ENCODE results near the gene AJUBA. TPM values are rescaled to one million over a fixed set of nuclear protein-coding genes. Genes with fewer than 3 reads are reported as not detected.

Gene AJUBA
- 1 to 10 TPM; 1.2 to 1.3 TPM for total RNA-seq

- Mint-ChIP-seq H3K4me3 (no peak within 1 kb of the TSS), H3K27me3 (peaks cover 24% of the 10 kb centered on the region)
- CTCF ChIA-PET = interaction anchor here (0.6 to 9.1 kb wide), 25 partner anchors 8 to 413 kb away, joined by 3 to 332 read pairs (median 4); partner anchors contain the start of genes CDH24, HAUS4 and PRMT5
Observed at GRCh38 chr14:22982477-22983245, at the start of gene AJUBA. TSS of gene AJUBA (minus strand) at chr14:22982551. CDS start at chr14:22982266, 285 bp downstream.

GRCh38 chr14:23030936-23031335 lies 48.6 kb upstream of the AJUBA start:
- DNase-seq = no peak
- Mint-ChIP-seq H3K4me3 (no peak overlapping the region), H3K27ac (no peak overlapping the region), H3K4me1 (peaks cover 53% of the 10 kb centered on the region), H3K9me3 (no peaks in the 10 kb centered on the region), H3K27me3 (no peaks in the 10 kb centered on the region), H3K36me3 (ENCODE audit: low read depth) (peaks cover 46% of the 10 kb centered on the region)
- ChIA-PET POLR2A (interaction anchor here (0.6 to 1.1 kb wide), 3 partner anchors 24 to 28 kb away, joined by 3 read pairs; partner anchors contain the start of gene CDH24), CTCF (interaction anchor here (0.9 to 1.8 kb wide), 5 partner anchors 24 to 44 kb away, joined by 3 to 8 read pairs (median 3); no protein-coding TSS in a partner anchor)

More at GRCh38 chr14:22982477-22983245, at the start of gene AJUBA:
- Mint-ChIP-seq H3K27ac (no peak within 1 kb of the TSS), H3K4me1 (peaks cover 10% of the 10 kb centered on the region), H3K36me3 (ENCODE audit: low read depth) (no peaks in the 10 kb centered on the region), H3K9me3 (no peaks in the 10 kb centered on the region)
- peak; percentile 77 for DNase-seq
- POLR2A ChIA-PET = interaction anchor here (0.9 to 4.6 kb wide), 14 partner anchors 10 to 412 kb away, joined by 3 to 23 read pairs (median 4); partner anchors contain the start of genes ACIN1, C14orf119, CDH24 and DAD1

GRCh38 chr14:23028799-23029198 lies 46.4 kb upstream of the AJUBA start:
- Mint-ChIP-seq H3K4me1 (peaks cover 51% of the 10 kb centered on the region), H3K4me3 (no peak overlapping the region), H3K9me3 (no peaks in the 10 kb centered on the region), H3K27ac (peak overlapping the region; percentile 44), H3K36me3 (ENCODE audit: low read depth) (peaks cover 64% of the 10 kb centered on the region), H3K27me3 (no peaks in the 10 kb centered on the region)
- ChIA-PET POLR2A (interaction anchor here (0.7 to 2.2 kb wide), 8 partner anchors 8 to 440 kb away, joined by 3 to 18 read pairs (median 3); partner anchors contain the start of genes CDH24, DAD1, HAUS4 and HOMEZ), CTCF (interaction anchor here (0.6 to 3.1 kb wide), 7 partner anchors 22 to 405 kb away, joined by 3 to 13 read pairs (median 4); partner anchors contain the start of gene CDH24)
- DNase-seq = peak; percentile 26

- Mint-ChIP-seq H3K27me3 (no peaks in the 10 kb centered on the region), H3K36me3 (ENCODE audit: low read depth) (peaks cover 43% of the 10 kb centered on the region), H3K9me3 (no peaks in the 10 kb centered on the region), H3K27ac (peak overlapping the region; percentile 52), H3K4me3 (no peak overlapping the region), H3K4me1 (peaks cover 38% of the 10 kb centered on the region)
- no peak for DNase-seq
- POLR2A ChIA-PET = interaction anchor here (1.0 to 2.0 kb wide), 2 partner anchors 9 to 19 kb away, joined by 5 to 14 read pairs; partner anchors contain the start of gene PSMB5
- CTCF ChIA-PET = interaction anchor here (1.2 to 2.7 kb wide), 4 partner anchors 15 to 95 kb away, joined by 4 to 12 read pairs (median 6); no protein-coding TSS in a partner anchor
Observed at GRCh38 chr14:23025151-23025814, 42.9 kb upstream of the AJUBA start.

GRCh38 chr14:23024612-23025075 lies 42.3 kb upstream of the AJUBA start:
- ChIA-PET POLR2A (interaction anchor here (0.9 to 2.0 kb wide), 4 partner anchors 9 to 42 kb away, joined by 3 to 14 read pairs (median 4); partner anchors contain the start of genes AJUBA and PSMB5), CTCF (interaction anchor here (1.2 to 2.7 kb wide), 6 partner anchors 14 to 95 kb away, joined by 4 to 12 read pairs (median 5); partner anchors contain the start of gene AJUBA)
- no peaks in the 10 kb centered on the region for H3K27me3 Mint-ChIP-seq
- H3K4me1 Mint-ChIP-seq = peaks cover 38% of the 10 kb centered on the region
- H3K36me3 Mint-ChIP-seq (ENCODE audit: low read depth) = peaks cover 43% of the 10 kb centered on the region
- no peaks in the 10 kb centered on the region for H3K9me3 Mint-ChIP-seq
- H3K27ac Mint-ChIP-seq = no peak overlapping the region
- H3K4me3 Mint-ChIP-seq = no peak overlapping the region
- DNase-seq = no peak

- POLR2A ChIA-PET = interaction anchor here (0.6 to 2.0 kb wide), 6 partner anchors 10 to 163 kb away, joined by 3 to 14 read pairs (median 3); partner anchors contain the start of genes AJUBA and PSMB5
- no peak overlapping the region for H3K4me3 Mint-ChIP-seq
- no peaks in the 10 kb centered on the region for H3K27me3 Mint-ChIP-seq
- H3K27ac Mint-ChIP-seq = no peak overlapping the region
- peaks cover 30% of the 10 kb centered on the region for H3K4me1 Mint-ChIP-seq
- peaks cover 36% of the 10 kb centered on the region for H3K36me3 Mint-ChIP-seq (ENCODE audit: low read depth)
- CTCF ChIA-PET = interaction anchor here (0.6 to 2.7 kb wide), 7 partner anchors 13 to 50 kb away, joined by 3 to 12 read pairs (median 5); partner anchors contain the start of gene AJUBA
- no peaks in the 10 kb centered on the region for H3K9me3 Mint-ChIP-seq
- no peak for DNase-seq
Observed at GRCh38 chr14:23023795-23024152, 41.4 kb upstream of the AJUBA start.

- Mint-ChIP-seq H3K27me3 (no peaks in the 10 kb centered on the region), H3K4me3 (no peak overlapping the region), H3K27ac (no peak overlapping the region), H3K9me3 (no peaks in the 10 kb centered on the region), H3K36me3 (ENCODE audit: low read depth) (peaks cover 33% of the 10 kb centered on the region), H3K4me1 (peaks cover 26% of the 10 kb centered on the region)
- ChIA-PET POLR2A (interaction anchor here (0.6 to 1.5 kb wide), 5 partner anchors 10 to 162 kb away, joined by 3 to 8 read pairs (median 3); partner anchors contain the start of genes AJUBA and HAUS4), CTCF (interaction anchor here (0.5 to 2.7 kb wide), 9 partner anchors 15 to 78 kb away, joined by 3 to 12 read pairs (median 5); partner anchors contain the start of gene AJUBA)
- no peak for DNase-seq
Observed at GRCh38 chr14:23023022-23023794, 40.9 kb upstream of the AJUBA start.

- ChIA-PET CTCF (interaction anchor here (1.2 to 2.1 kb wide), 3 partner anchors 15 to 36 kb away, joined by 3 to 5 read pairs (median 4); no protein-coding TSS in a partner anchor), POLR2A (interaction anchor here (0.8 to 1.6 kb wide), 3 partner anchors 11 to 65 kb away, joined by 3 to 4 read pairs (median 4); partner anchors contain the start of gene HAUS4)
- H3K9me3 Mint-ChIP-seq = no peaks in the 10 kb centered on the region
- H3K4me1 Mint-ChIP-seq = peaks cover 22% of the 10 kb centered on the region
- peaks cover 28% of the 10 kb centered on the region for H3K36me3 Mint-ChIP-seq (ENCODE audit: low read depth)
- no peak for DNase-seq
- no peak overlapping the region for H3K27ac Mint-ChIP-seq
- no peaks in the 10 kb centered on the region for H3K27me3 Mint-ChIP-seq
- H3K4me3 Mint-ChIP-seq = no peak overlapping the region
Observed at GRCh38 chr14:23021889-23022442, 39.6 kb upstream of the AJUBA start.

GRCh38 chr14:23021434-23021833 lies 39.1 kb upstream of the AJUBA start:
- peaks cover 22% of the 10 kb centered on the region for H3K4me1 Mint-ChIP-seq
- ChIA-PET CTCF (interaction anchor here (1.6 to 2.1 kb wide), 2 partner anchors 26 to 35 kb away, joined by 4 to 5 read pairs; no protein-coding TSS in a partner anchor), POLR2A (interaction anchor here (1.0 to 1.9 kb wide), 4 partner anchors 7 to 65 kb away, joined by 3 to 10 read pairs (median 4); partner anchors contain the start of gene HAUS4)
- H3K9me3 Mint-ChIP-seq = no peaks in the 10 kb centered on the region
- no peak for DNase-seq
- H3K27ac Mint-ChIP-seq = no peak overlapping the region
- no peaks in the 10 kb centered on the region for H3K27me3 Mint-ChIP-seq
- no peak overlapping the region for H3K4me3 Mint-ChIP-seq
- peaks cover 28% of the 10 kb centered on the region for H3K36me3 Mint-ChIP-seq (ENCODE audit: low read depth)

GRCh38 chr14:23020143-23021128 lies 38.1 kb upstream of the AJUBA start:
- peaks cover 16% of the 10 kb centered on the region for H3K4me1 Mint-ChIP-seq
- H3K9me3 Mint-ChIP-seq = no peaks in the 10 kb centered on the region
- POLR2A ChIA-PET = interaction anchor here (1.0 to 1.9 kb wide), 4 partner anchors 8 to 64 kb away, joined by 3 to 10 read pairs (median 4); partner anchors contain the start of gene HAUS4
- CTCF ChIA-PET = interaction anchor here (0.6 to 1.4 kb wide), 3 partner anchors 14 to 52 kb away, joined by 4 to 5 read pairs (median 4); no protein-coding TSS in a partner anchor
- no peak overlapping the region for H3K4me3 Mint-ChIP-seq
- no peaks in the 10 kb centered on the region for H3K27me3 Mint-ChIP-seq
- no peak overlapping the region for H3K27ac Mint-ChIP-seq
- DNase-seq = no peak
- peaks cover 18% of the 10 kb centered on the region for H3K36me3 Mint-ChIP-seq (ENCODE audit: low read depth)

Measured in activated CD4-positive, alpha-beta memory T cell treated with anti-CD3 and anti-CD28 coated beads, Interleukin-2, amount 10 ng/mL, durations not matched to agents 7 days and 5 days (primary cell).